HEK293 (cell line): ENCODE results near the gene USP35.

ENCODE experiments used
- CTCF ChIA-PET: fragments of 350-600 bp; formaldehyde crosslinking; extraction: SDS; loops from one replicate; lab custom pipeline; 2021; ENCODE audit warnings: antibody characterized with exemption; lab: Yijun Ruan, JAX
- POLR2A ChIA-PET: fragments of 300-600 bp; formaldehyde crosslinking; extraction: SDS; loops from one replicate; lab custom pipeline; 2020; ENCODE audit warnings: antibody characterized with exemption, inconsistent platforms; lab: Yijun Ruan, JAX
- H3K27ac ChIP-seq: fragments of 200-500 bp; sonication (Bioruptor generic); 2 replicates; pipeline ENCODE4 v1.5.1; 2014; ENCODE audit warnings: low read depth, low read length, control low read depth, inconsistent platforms; ENCODE audit errors: extremely low read depth
- H3K36me3 ChIP-seq, 2 experiments: fragments of 200-500 bp in 1 of 2; sonication (Bioruptor generic) in 1 of 2; 1 replicate in 1 of 2; 2 replicates in 1 of 2; pipeline ENCODE4 v1.5.1; 2014 to 2017; ENCODE audit warnings: inconsistent platforms in 2 of 2, low read length in 2 of 2; ENCODE audit not compliant: control insufficient read depth in 2 of 2, insufficient read depth in 1 of 2
- H3K4me1 ChIP-seq: fragments of 200-500 bp; sonication (Bioruptor generic); 2 replicates; pipeline ENCODE4 v1.5.1; 2014; ENCODE audit warnings: mild to moderate bottlenecking, low read length, inconsistent platforms; ENCODE audit not compliant: control insufficient read depth, insufficient read depth
- H3K4me3 ChIP-seq: 2 replicates; pipeline ENCODE4 v1.5.1; 2011; ENCODE audit warnings: low read depth, mild to moderate bottlenecking, control low read depth, low read length, moderate library complexity
- H3K9me3 ChIP-seq: fragments of 200-500 bp; sonication (Bioruptor generic); 2 replicates; pipeline ENCODE4 v1.5.1; 2014; ENCODE audit warnings: low read depth, low read length, inconsistent platforms; ENCODE audit not compliant: control insufficient read depth, insufficient read depth
- GFI1B ChIP-seq: fragments of 450-650 bp; formaldehyde crosslinking; IDR thresholded peaks from 2 replicates; pipeline ENCODE4 v1.5.1; 2016; ENCODE audit warnings: missing biosample characterization, missing genetic modification characterization
- KLF10 ChIP-seq: fragments of 450-650 bp; IDR thresholded peaks from 2 replicates; pipeline ENCODE4 v1.5.1; 2018; ENCODE audit warnings: missing biosample characterization, mild to moderate bottlenecking, missing genetic modification characterization
- MEIS1 ChIP-seq: sonication (generic); formaldehyde crosslinking; IDR thresholded peaks from 2 replicates; pipeline ENCODE4 v1.8.1; 2022; ENCODE audit warnings: missing genetic modification reagents, mild to moderate bottlenecking, borderline replicate concordance
- MZF1 ChIP-seq: fragments of 450-650 bp; formaldehyde crosslinking; IDR thresholded peaks from 2 replicates; pipeline ENCODE4 v1.5.1; 2017; ENCODE audit warnings: missing biosample characterization, missing genetic modification characterization, borderline replicate concordance
- REPIN1 ChIP-seq: fragments of 450-650 bp; formaldehyde crosslinking; IDR thresholded peaks from 2 replicates; pipeline ENCODE4 v1.5.1; 2017; ENCODE audit warnings: missing biosample characterization, missing genetic modification characterization, low read depth
- SETDB1 ChIP-seq: IDR thresholded peaks from one replicate; pipeline ENCODE4 v1.6.1; 2017; ENCODE audit warnings: mild to moderate bottlenecking, low read length, moderate library complexity, mixed read lengths; ENCODE audit not compliant: insufficient read length
- SP3 ChIP-seq: fragments of 450-650 bp; formaldehyde crosslinking; IDR thresholded peaks from 2 replicates; pipeline ENCODE4 v1.5.1; 2016; ENCODE audit warnings: missing biosample characterization, missing genetic modification characterization
- YY1 ChIP-seq: fragments of 450-650 bp; formaldehyde crosslinking; IDR thresholded peaks from 2 replicates; pipeline ENCODE4 v1.5.1; 2018; ENCODE audit warnings: missing biosample characterization, missing genetic modification characterization
- ZBTB17 ChIP-seq: fragments of 450-650 bp; formaldehyde crosslinking; IDR thresholded peaks from 2 replicates; pipeline ENCODE4 v1.5.1; 2016; ENCODE audit warnings: missing biosample characterization, missing genetic modification characterization
- ZBTB21 ChIP-seq: fragments of 450-650 bp; formaldehyde crosslinking; IDR thresholded peaks from 2 replicates; pipeline ENCODE4 v1.5.1; 2017; ENCODE audit warnings: missing biosample characterization, missing genetic modification characterization
- ZFP69B ChIP-seq: fragments of 450-650 bp; formaldehyde crosslinking; IDR thresholded peaks from 2 replicates; pipeline ENCODE4 v1.5.1; 2016; ENCODE audit warnings: missing biosample characterization, missing genetic modification characterization
- ZNF132 ChIP-seq: fragments of 450-650 bp; formaldehyde crosslinking; IDR thresholded peaks from 2 replicates; pipeline ENCODE4 v1.5.1; 2017; ENCODE audit warnings: missing biosample characterization, missing genetic modification characterization, borderline replicate concordance
- ZNF155 ChIP-seq: fragments of 450-650 bp; formaldehyde crosslinking; IDR thresholded peaks from 2 replicates; pipeline ENCODE4 v1.5.1; 2016; ENCODE audit warnings: missing biosample characterization, missing genetic modification characterization
- ZNF16 ChIP-seq: fragments of 450-650 bp; formaldehyde crosslinking; IDR thresholded peaks from 2 replicates; pipeline ENCODE4 v1.5.1; 2016; ENCODE audit warnings: low read depth, missing biosample characterization, missing genetic modification characterization
- ZNF184 ChIP-seq: fragments of 450-650 bp; IDR thresholded peaks from 2 replicates; pipeline ENCODE4 v1.5.1; 2018; ENCODE audit warnings: missing biosample characterization, mild to moderate bottlenecking, missing genetic modification characterization
- ZNF24 ChIP-seq: fragments of 450-650 bp; formaldehyde crosslinking; IDR thresholded peaks from 2 replicates; pipeline ENCODE4 v1.5.1; 2016; ENCODE audit warnings: missing biosample characterization, missing genetic modification characterization
- ZNF324 ChIP-seq: fragments of 450-650 bp; formaldehyde crosslinking; IDR thresholded peaks from 2 replicates; pipeline ENCODE4 v1.5.1; 2016; ENCODE audit warnings: missing biosample characterization, missing genetic modification characterization
- ZNF341 ChIP-seq: fragments of 450-650 bp; formaldehyde crosslinking; IDR thresholded peaks from 2 replicates; pipeline ENCODE4; 2016; ENCODE audit warnings: low read depth, missing biosample characterization, missing genetic modification characterization
- ZNF366 ChIP-seq: fragments of 450-650 bp; formaldehyde crosslinking; conservative IDR thresholded peaks from 2 replicates; pipeline ENCODE4 v1.5.1; 2016; ENCODE audit warnings: missing biosample characterization, missing genetic modification characterization
- ZNF37A ChIP-seq: fragments of 450-650 bp; IDR thresholded peaks from 2 replicates; pipeline ENCODE4 v1.5.1; 2018; ENCODE audit warnings: missing biosample characterization, missing genetic modification characterization
- ZNF391 ChIP-seq: fragments of 450-650 bp; formaldehyde crosslinking; IDR thresholded peaks from 2 replicates; pipeline ENCODE4 v1.5.1; 2016; ENCODE audit warnings: low read depth, missing biosample characterization, missing genetic modification characterization, borderline replicate concordance
- ZNF433 ChIP-seq: fragments of 450-650 bp; formaldehyde crosslinking; IDR thresholded peaks from 2 replicates; pipeline ENCODE4 v1.5.1; 2016; ENCODE audit warnings: missing biosample characterization, missing genetic modification characterization, low read depth
- ZNF549 ChIP-seq: fragments of 450-650 bp; IDR thresholded peaks from 2 replicates; pipeline ENCODE4 v1.5.1; 2018; ENCODE audit warnings: missing biosample characterization, missing genetic modification characterization, mild to moderate bottlenecking, inconsistent platforms, moderate library complexity
- ZNF560 ChIP-seq: fragments of 450-650 bp; formaldehyde crosslinking; IDR thresholded peaks from 2 replicates; pipeline ENCODE4 v1.5.1; 2017; ENCODE audit warnings: missing biosample characterization, missing genetic modification characterization, borderline replicate concordance
- ZNF610 ChIP-seq: fragments of 450-650 bp; formaldehyde crosslinking; IDR thresholded peaks from 2 replicates; pipeline ENCODE4 v1.5.1; 2016; ENCODE audit warnings: missing biosample characterization, missing genetic modification characterization, borderline replicate concordance
- ZNF626 ChIP-seq: fragments of 450-650 bp; sonication (Bioruptor Pico); formaldehyde crosslinking; IDR thresholded peaks from 2 replicates; pipeline ENCODE4 v1.5.1; 2018; ENCODE audit warnings: missing biosample characterization, missing genetic modification characterization, inconsistent platforms
- ZNF629 ChIP-seq: fragments of 450-650 bp; formaldehyde crosslinking; IDR thresholded peaks from 2 replicates; pipeline ENCODE4 v1.5.1; 2017; ENCODE audit warnings: missing biosample characterization, missing genetic modification characterization
- ZNF654 ChIP-seq: fragments of 450-650 bp; formaldehyde crosslinking; IDR thresholded peaks from 2 replicates; pipeline ENCODE4 v1.5.1; 2016; ENCODE audit warnings: low read depth, missing biosample characterization, missing genetic modification characterization
- ZNF776 ChIP-seq: fragments of 450-650 bp; formaldehyde crosslinking; IDR thresholded peaks from 2 replicates; pipeline ENCODE4 v1.5.0; 2017; ENCODE audit warnings: missing biosample characterization, missing genetic modification characterization, borderline replicate concordance
- ZNF785 ChIP-seq: fragments of 450-650 bp; formaldehyde crosslinking; IDR thresholded peaks from 2 replicates; pipeline ENCODE4 v1.5.1; 2016; ENCODE audit warnings: missing biosample characterization, missing genetic modification characterization

Gene USP35

DNA sequence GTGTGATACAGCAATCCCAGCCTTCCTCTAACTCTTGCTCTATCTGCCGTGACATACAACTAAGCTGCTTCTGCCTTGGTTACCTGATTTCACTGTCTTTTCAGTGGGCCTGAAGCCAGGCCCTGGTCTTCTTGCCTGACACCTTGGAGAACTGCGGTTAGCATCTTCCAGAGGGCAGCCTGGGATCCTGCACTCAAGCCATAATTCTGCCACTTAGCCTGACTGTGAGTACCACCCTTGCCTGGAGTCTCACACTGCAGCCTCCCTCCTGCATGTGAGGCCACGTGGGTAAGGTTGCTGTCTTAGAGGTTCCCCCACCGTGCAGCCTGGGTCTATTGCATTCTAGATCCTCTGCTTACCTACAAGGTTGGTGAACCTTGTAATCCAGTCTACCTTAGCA is 35.8 kb downstream of the USP35 start:
- Histone ChIP-seq H3K9me3 (no peaks in the 10 kb centered on the region), H3K36me3 (peaks cover 0 to 47% of the 10 kb centered on the region in 2 experiments; a peak in 1 of 3 replicates), H3K4me1 (no peaks in the 10 kb centered on the region), H3K27ac (no peak overlapping the region), H3K4me3 (no peak overlapping the region)
- CTCF ChIA-PET = interaction anchor here (0.5 kb wide), 1 partner anchor 361 kb away, joined by 3 read pairs; no protein-coding TSS in a partner anchor
- TF ChIP-seq ZNF391 (tag by site-specific recombination) = no peak
- POLR2A ChIA-PET = no interaction called here

GRCh38 chr11:78224906-78225420 is 36.2 kb downstream of the USP35 start:
- ChIA-PET CTCF (interaction anchor here (0.5 to 1.4 kb wide), 2 partner anchors 340 to 361 kb away, joined by 3 to 11 read pairs; no protein-coding TSS in a partner anchor), POLR2A (no interaction called here)
- H3K4me1 ChIP-seq = no peaks in the 10 kb centered on the region
- no peak overlapping the region for H3K4me3 ChIP-seq
- no peaks in the 10 kb centered on the region for H3K9me3 ChIP-seq
- TF ChIP-seq ZNF610 (tag by site-specific recombination) (no peak), ZNF24 (no peak), REPIN1 (no peak), ZNF785 (tag by site-specific recombination) (no peak), SETDB1 (no peak), ZNF560 (no peak), ZNF366 (tag by site-specific recombination) (no peak), ZBTB21 (tag by site-specific recombination) (no peak), ZFP69B (no peak)
- H3K36me3 ChIP-seq = peaks cover 0 to 43% of the 10 kb centered on the region in 2 experiments; a peak in 1 of 3 replicates
- no peak overlapping the region for H3K27ac ChIP-seq

- POLR2A ChIA-PET = interaction anchor here (0.7 kb wide), 1 partner anchor 166 kb away, joined by 3 read pairs; no protein-coding TSS in a partner anchor
- TF ChIP-seq ZNF654 (tag by site-specific recombination) (no peak), ZNF155 (tag by site-specific recombination) (no peak), MEIS1 (CRISPR knock-in tag) (no peak), ZNF629 (no peak), ZNF184 (no peak), ZNF341 (tag by site-specific recombination) (no peak), KLF10 (no peak), ZNF324 (tag by site-specific recombination) (no peak)
- Histone ChIP-seq H3K9me3 (no peaks in the 10 kb centered on the region), H3K27ac (no peak overlapping the region), H3K4me1 (no peaks in the 10 kb centered on the region), H3K36me3 (peaks cover 0 to 23% of the 10 kb centered on the region in 2 experiments; a peak in 1 of 3 replicates), H3K4me3 (no peak overlapping the region)
- CTCF ChIA-PET = interaction anchor here (1.0 to 3.5 kb wide), 6 partner anchors 30 to 348 kb away, joined by 3 to 49 read pairs (median 5); partner anchors contain the start of gene NARS2
These were observed 38.3 kb downstream of the USP35 start for GRCh38 chr11:78226684-78227680.

DNA sequence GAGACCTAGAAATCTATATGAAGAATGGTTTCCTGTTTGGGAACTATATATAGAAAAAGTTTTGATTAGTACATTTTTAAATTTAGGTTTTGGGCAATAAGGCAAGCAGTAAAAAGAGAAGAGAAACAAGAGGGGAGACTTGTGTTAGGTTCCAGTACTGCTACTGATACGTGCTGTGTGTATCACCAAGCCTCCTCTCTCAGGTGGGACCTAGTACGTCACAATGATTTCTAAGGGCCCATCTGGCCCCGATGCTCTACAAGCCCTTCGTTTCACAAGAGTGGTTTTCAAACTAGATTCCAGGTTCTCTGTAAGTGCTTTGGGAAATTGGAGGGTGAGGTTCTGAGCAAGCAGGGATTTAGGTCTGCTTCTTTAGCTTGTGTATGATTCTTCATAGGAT is 39.2 kb downstream of the USP35 start:
- H3K36me3 ChIP-seq = peaks cover 0 to 18% of the 10 kb centered on the region in 2 experiments; a peak in 1 of 3 replicates
- no peaks in the 10 kb centered on the region for H3K9me3 ChIP-seq
- H3K27ac ChIP-seq = no peak overlapping the region
- no peak overlapping the region for H3K4me3 ChIP-seq
- no peaks in the 10 kb centered on the region for H3K4me1 ChIP-seq
- CTCF ChIA-PET = interaction anchor here (0.6 to 3.5 kb wide), 22 partner anchors 9 to 416 kb away, joined by 3 to 49 read pairs (median 5); partner anchors contain the start of gene NARS2
- POLR2A ChIA-PET = interaction anchor here (0.7 kb wide), 2 partner anchors 165 to 203 kb away, joined by 3 read pairs; no protein-coding TSS in a partner anchor
- TF ChIP-seq SP3 (tag by site-specific recombination) (no peak), ZNF16 (tag by site-specific recombination) (no peak), ZBTB17 (tag by site-specific recombination) (no peak), ZNF132 (tag by site-specific recombination) (no peak), ZNF433 (tag by site-specific recombination) (no peak), ZNF626 (tag by site-specific recombination) (no peak), ZNF549 (no peak), YY1 (tag by site-specific recombination) (no peak), GFI1B (tag by site-specific recombination) (no peak), ZNF37A (no peak), ZNF610 (tag by site-specific recombination) (no peak), MZF1 (tag by site-specific recombination) (no peak), ZNF341 (tag by site-specific recombination) (no peak), ZNF776 (no peak)
